GM12891 (cell line): ENCODE measurements around the gene EDEM1.

Source experiments
- POLR2A ChIP-seq: IDR thresholded peaks from 2 replicates; pipeline ENCODE4 v1.6.1; 2011; ENCODE audit warnings: low read depth, low read length, control low read depth
- POLR2AphosphoS5 ChIP-seq: IDR thresholded peaks from 2 replicates; pipeline ENCODE4 v1.6.1; 2011; ENCODE audit warnings: low read depth, low read length, control low read depth

DNA sequence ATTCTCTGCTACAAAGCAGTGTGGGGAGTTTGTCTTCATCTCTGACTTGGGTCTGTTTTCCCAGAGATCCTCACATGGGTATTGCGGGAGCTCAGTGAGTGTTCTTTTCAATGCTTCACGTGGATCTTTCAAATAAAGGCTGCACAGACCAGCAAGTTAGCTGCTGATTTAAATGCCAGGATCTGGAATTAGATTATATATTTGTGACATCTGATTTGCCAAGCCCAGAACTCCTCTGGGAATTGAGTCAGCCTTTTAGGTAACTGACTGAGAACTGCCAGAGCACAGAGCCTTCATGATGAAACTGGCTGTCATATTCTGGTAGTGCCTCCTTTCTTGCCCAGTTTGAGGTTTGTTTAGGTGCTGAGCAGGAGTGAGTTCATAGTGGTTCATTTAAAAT, 14.7 kb downstream of the EDEM1 start:
- TF ChIP-seq POLR2A (no peak), POLR2AphosphoS5 (no peak)
